Peyer's patch (tissue), 4 donors: ENCODE measurements around the gene ACER3. TPM values are rescaled to one million over a fixed set of nuclear protein-coding genes. Genes with fewer than 3 reads are reported as not detected.
"Not testable (repeated sequence)": the region's sequence is repeated elsewhere in the genome, so short reads cannot be mapped to it uniquely, and the experiment has no call there.

Experiments
- DNase-seq, 3 donors: peaks; one replicate each; pipeline ENCODE4 v3.0.0-alpha.2; 2017 to 2019
- H3K27ac ChIP-seq, 4 donors: fragments of 200-600 bp; sonication (generic); one replicate each; pipeline ENCODE4 v1.5.1; 2016 to 2019
- H3K27me3 ChIP-seq, 2 donors: fragments of 200-600 bp; sonication (generic); one replicate each; pipeline ENCODE4 v1.5.1; 2019
- H3K36me3 ChIP-seq, 3 donors: fragments of 200-600 bp; sonication (generic); one replicate each; pipeline ENCODE4 v1.5.1; 2016 to 2019
- H3K4me1 ChIP-seq, 4 donors: fragments of 200-600 bp; sonication (generic); one replicate each; pipeline ENCODE4 v1.5.1; 2016 to 2019
- H3K4me3 ChIP-seq, 4 donors: fragments of 200-600 bp; sonication (generic); 1 replicate in 3 of 4; 2 replicates in 1 of 4; pipeline ENCODE4 v1.5.1; 2016 to 2019; ENCODE audit warnings: mild to moderate bottlenecking in 1 of 4
- H3K9me3 ChIP-seq, 4 donors: fragments of 200-600 bp; sonication (generic); one replicate each; pipeline ENCODE4 v1.5.1; 2016 to 2019; ENCODE audit warnings: mild to moderate bottlenecking in 1 of 4
- CTCF ChIP-seq, 6 experiments: fragments of 450-650 bp in 4 of 6; fragments of 200-600 bp in 2 of 6; sonication (generic) in 1 of 6; IDR thresholded peaks; one replicate each; pipeline ENCODE4 v1.5.1; 2017 to 2019; ENCODE audit warnings: antibody characterized with exemption in 6 of 6, mild to moderate bottlenecking in 3 of 6, moderate library complexity in 1 of 6
- POLR2A ChIP-seq, 2 donors: fragments of 450-650 bp; IDR thresholded peaks; one replicate each; pipeline ENCODE4 v1.5.1; 2017; ENCODE audit warnings: antibody characterized with exemption in 2 of 2, mild to moderate bottlenecking in 2 of 2, moderate library complexity in 2 of 2
- total RNA-seq, 4 donors: library from RNA; depleted of rRNA; stranded (reverse); fragments of >200 nt; gene quantifications; one replicate each; pipeline ENCODE4 v1.1.0, GENCODE V29; 2016

The ACER3 gene
- total RNA-seq, 4 donors from 2014 or later = 13.2 to 25.5 (median 19.8) TPM

- Histone ChIP-seq H3K4me1 (no peaks in the 10 kb centered on the region), H3K36me3 (no peaks in the 10 kb centered on the region), H3K9me3 (no peaks in the 10 kb centered on the region), H3K27me3 (no peaks in the 10 kb centered on the region), H3K4me3 (no peak overlapping the region), H3K27ac (no peak overlapping the region)
- DNase-seq = no peak
- no peak for TF ChIP-seq CTCF (IDR thresholded peaks at IDR 0.05)
- TF ChIP-seq POLR2A (IDR thresholded peaks at IDR 0.05) = no peak
These were observed 10.6 kb upstream of the ACER3 start for GRCh38 chr11:76850130-76850529.

GRCh38 chr11:76850815-76851214 lies 9.9 kb upstream of the ACER3 start:
- no peaks in the 10 kb centered on the region for H3K9me3 ChIP-seq
- TF ChIP-seq CTCF (IDR thresholded peaks at IDR 0.05) (no peak), POLR2A (IDR thresholded peaks at IDR 0.05) (no peak)
- H3K27me3 ChIP-seq = no peaks in the 10 kb centered on the region
- H3K4me3 ChIP-seq = no peak overlapping the region
- no peaks in the 10 kb centered on the region for H3K4me1 ChIP-seq
- H3K27ac ChIP-seq = no peak overlapping the region
- no peaks in the 10 kb centered on the region for H3K36me3 ChIP-seq
- DNase-seq = no peak

- DNase-seq = no peak
- no peak for TF ChIP-seq POLR2A (IDR thresholded peaks at IDR 0.05)
- no peak for TF ChIP-seq CTCF (IDR thresholded peaks at IDR 0.05)
These were observed 6.0 kb upstream of the ACER3 start for GRCh38 chr11:76854709-76855108.

GRCh38 chr11:76855670-76856069 lies 5.0 kb upstream of the ACER3 start:
- H3K4me1 ChIP-seq, H3K4me3 ChIP-seq: not testable (repeated sequence)

More at GRCh38 chr11:76854709-76855108, 6.0 kb upstream of the ACER3 start:
- Histone ChIP-seq H3K27me3 (no peaks in the 10 kb centered on the region), H3K4me1 (no peaks in the 10 kb centered on the region), H3K9me3 (no peaks in the 10 kb centered on the region), H3K4me3 (no peak overlapping the region), H3K36me3 (no peaks in the 10 kb centered on the region), H3K27ac (no peak overlapping the region)

GRCh38 chr11:76856106-76856505 lies 4.6 kb upstream of the ACER3 start:
- Histone ChIP-seq H3K27me3 (no peaks in the 10 kb centered on the region), H3K4me1 (no peaks in the 10 kb centered on the region), H3K27ac (no peak overlapping the region), H3K9me3 (no peaks in the 10 kb centered on the region), H3K4me3 (no peak overlapping the region), H3K36me3 (no peaks in the 10 kb centered on the region)
- DNase-seq = no peak
- TF ChIP-seq POLR2A (IDR thresholded peaks at IDR 0.05) (no peak), CTCF (IDR thresholded peaks at IDR 0.05) (no peak)

More at GRCh38 chr11:76855670-76856069, 5.0 kb upstream of the ACER3 start:
- H3K27ac ChIP-seq, H3K9me3 ChIP-seq, DNase-seq, H3K27me3 ChIP-seq, H3K36me3 ChIP-seq: not testable (repeated sequence)

- no peak for DNase-seq
- H3K27me3 ChIP-seq = no peaks in the 10 kb centered on the region
These were observed 4.1 kb upstream of the ACER3 start for GRCh38 chr11:76856571-76856970.

More at GRCh38 chr11:76856571-76856970, 4.1 kb upstream of the ACER3 start:
- H3K4me3 ChIP-seq = no peak overlapping the region
- H3K36me3 ChIP-seq = no peaks in the 10 kb centered on the region
- H3K27ac ChIP-seq = no peak overlapping the region
- H3K4me1 ChIP-seq = peaks cover 0 to under 1% (median 0%) of the 10 kb centered on the region in 4 donors
- TF ChIP-seq POLR2A (IDR thresholded peaks at IDR 0.05) (no peak), CTCF (IDR thresholded peaks at IDR 0.05) (no peak)
- H3K9me3 ChIP-seq = no peaks in the 10 kb centered on the region
